OCI-LY7 (cell line): ENCODE data around the gene ZNF276. TPM values are rescaled to one million over a fixed set of nuclear protein-coding genes. Genes with fewer than 3 reads are reported as not detected.
"Not testable (repeated sequence)": the region's sequence is repeated elsewhere in the genome, so short reads cannot be mapped to it uniquely, and the experiment has no call there.

ENCODE experiments used
- BruUV-seq: library from RNA; stranded (reverse); fragments of 400-500 nt; replicated peaks from 2 replicates; lab custom pipeline; 2021; lab: Mats Ljungman, UMichigan
- CTCF ChIA-PET: fragments of 300-600 bp; sonication (Branson Sonifier 250); formaldehyde crosslinking; loops from one replicate; lab custom pipeline; 2022; ENCODE audit warnings: antibody characterized with exemption; ENCODE audit not compliant: unreplicated experiment; lab: Charles Lee
- POLR2A ChIA-PET: fragments of 300-600 bp; sonication (Branson Sonifier 250); formaldehyde crosslinking; loops from one replicate; lab custom pipeline; 2022; ENCODE audit warnings: antibody characterized with exemption; lab: Charles Lee
- DNase-seq: peaks from one replicate; pipeline ENCODE4 v3.0.0-alpha.2; 2015; ENCODE audit warnings: low spot score
- H2AFZ ChIP-seq: fragments of 200-600 bp; sonication (generic), shearing (Covaris generic); 2 replicates; pipeline ENCODE4 v1.6.1; 2014; ENCODE audit warnings: mild to moderate bottlenecking, antibody characterized with exemption, low read length, moderate library complexity
- H3K27ac ChIP-seq: fragments of 200-600 bp; sonication (generic); 2 replicates; pipeline ENCODE4 v1.5.1; 2014; ENCODE audit warnings: mixed run types, low read depth, mild to moderate bottlenecking, moderate library complexity, low read length, inconsistent platforms; ENCODE audit not compliant: poor library complexity, severe bottlenecking
- H3K36me3 ChIP-seq: fragments of 200-600 bp; sonication (generic); 2 replicates; pipeline ENCODE4 v1.6.1; 2014; ENCODE audit warnings: mild to moderate bottlenecking, antibody characterized with exemption, low read length, moderate library complexity, mixed read lengths; ENCODE audit not compliant: insufficient read depth
- H3K4me1 ChIP-seq: fragments of 200-600 bp; sonication (generic); 2 replicates; pipeline ENCODE4 v1.5.1; 2014; ENCODE audit warnings: mild to moderate bottlenecking, low read length; ENCODE audit not compliant: insufficient read depth, poor library complexity, severe bottlenecking
- H3K4me2 ChIP-seq: fragments of 200-600 bp; sonication (generic); 2 replicates; pipeline ENCODE4 v1.6.1; 2014; ENCODE audit warnings: mild to moderate bottlenecking, low read length
- H3K4me3 ChIP-seq: fragments of 200-600 bp; sonication (generic); 2 replicates; pipeline ENCODE4 v1.5.1; 2014; ENCODE audit warnings: mild to moderate bottlenecking, low read depth, low read length; ENCODE audit not compliant: poor library complexity, severe bottlenecking
- H3K79me2 ChIP-seq: fragments of 200-600 bp; sonication (generic); 2 replicates; pipeline ENCODE4 v1.6.1; 2016; ENCODE audit warnings: low read depth, mild to moderate bottlenecking, low read length, moderate library complexity, mixed read lengths; ENCODE audit not compliant: insufficient read depth
- H3K9me2 ChIP-seq: fragments of 200-600 bp; sonication (generic); 2 replicates; pipeline ENCODE4 v1.6.1; 2016; ENCODE audit warnings: mild to moderate bottlenecking, low read length, mixed read lengths; ENCODE audit not compliant: insufficient read depth
- H3K9me3 ChIP-seq: fragments of 200-600 bp; sonication (generic); 2 replicates; pipeline ENCODE4 v1.6.1; 2014; ENCODE audit warnings: mild to moderate bottlenecking, mixed run types, low read length, mixed read lengths
- H4K20me1 ChIP-seq: fragments of 200-600 bp; sonication (generic); 2 replicates; pipeline ENCODE4 v1.6.1; 2014; ENCODE audit warnings: mild to moderate bottlenecking, antibody characterized with exemption, low read length, moderate library complexity, mixed read lengths; ENCODE audit not compliant: insufficient read depth
- CTCF ChIP-seq: fragments of 200-600 bp; sonication (generic); conservative IDR thresholded peaks from 2 replicates; pipeline ENCODE4 v1.5.1; 2014; ENCODE audit warnings: mild to moderate bottlenecking, antibody characterized with exemption, low read length, moderate library complexity, mixed read lengths
- EZH2phosphoT487 ChIP-seq: fragments of 200-600 bp; sonication (generic); IDR thresholded peaks from 2 replicates; pipeline ENCODE4 v1.6.1; 2018; ENCODE audit warnings: low read depth, borderline replicate concordance, mild to moderate bottlenecking, mixed run types, antibody characterized with exemption, low read length, moderate library complexity, mixed read lengths
- intact Hi-C: fragments of 100-400 bp; cut with micrococcal nuclease; formaldehyde crosslinking; loops from one replicate; pipeline ENCODE4 v1.10.0; 2022; ENCODE audit not compliant: unreplicated experiment
- total RNA-seq, 2 experiments: library from RNA; depleted of rRNA in 1 of 2; stranded (reverse); fragments of >200 nt in 1 of 2; shearing (Covaris generic) in 1 of 2; gene quantifications; 2 replicates each; pipeline ENCODE4 v1.2.3, GENCODE V29; 2014 to 2022

Gene ZNF276
- total RNA-seq, 2 experiments from 2014 or later, result 27.4 to 30.8 TPM

- no peak overlapping the region for H3K4me3 ChIP-seq
- no peak overlapping the region for H2AFZ ChIP-seq
- POLR2A ChIA-PET, result interaction anchor here (0.6 kb wide), 1 partner anchor 175 kb away, joined by 4 read pairs; the partner anchor contains the start of gene TCF25
- BruUV-seq, result no TSS peak
- peaks cover 45% of the 10 kb centered on the region for H3K36me3 ChIP-seq
- H3K79me2 ChIP-seq, result no peaks in the 10 kb centered on the region
- H3K9me3 ChIP-seq, result no peaks in the 10 kb centered on the region
- H4K20me1 ChIP-seq, result no peaks in the 10 kb centered on the region
- DNase-seq, result no peak
- H3K4me1 ChIP-seq, result peaks cover 31% of the 10 kb centered on the region
- no peaks in the 10 kb centered on the region for H3K9me2 ChIP-seq
- CTCF ChIA-PET, result no interaction called here
- no peak overlapping the region for H3K27ac ChIP-seq
- H3K4me2 ChIP-seq, result no peak overlapping the region
- intact Hi-C loops, result no loop called here
- TF ChIP-seq EZH2phosphoT487 (no peak), CTCF (no peak)
Observed at GRCh38 chr16:89697616-89698331, 23.6 kb upstream of the ZNF276 start.

DNA sequence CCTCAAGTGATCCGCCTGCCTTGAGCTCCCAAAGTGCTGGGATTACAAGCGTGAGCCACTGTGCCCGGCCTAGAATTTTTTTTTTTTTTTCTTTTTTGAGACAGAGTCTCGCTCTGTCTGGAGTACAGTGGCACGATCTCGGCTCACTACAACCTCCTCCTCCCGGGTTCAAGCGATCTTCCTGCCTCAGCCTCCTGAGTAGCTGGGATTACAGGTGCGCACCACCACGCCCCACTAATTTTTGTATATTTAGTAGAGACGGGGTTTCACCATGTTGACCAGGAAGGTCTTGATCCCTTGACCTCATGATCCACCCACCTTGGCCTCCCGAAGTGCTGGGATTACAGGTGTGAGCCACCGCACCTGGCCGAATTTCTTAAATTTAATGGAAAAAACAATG, 22.6 kb upstream of the ZNF276 start:
- H3K9me2 ChIP-seq, intact Hi-C loops, H3K4me3 ChIP-seq, H3K4me2 ChIP-seq, H3K9me3 ChIP-seq, BruUV-seq, DNase-seq, H2AFZ ChIP-seq, CTCF ChIA-PET, H3K27ac ChIP-seq, H4K20me1 ChIP-seq, H3K79me2 ChIP-seq: not testable (repeated sequence)
- H3K36me3 ChIP-seq, result peaks cover 35% of the 10 kb centered on the region; the same call in 1 of the 2 replicates
- H3K4me1 ChIP-seq, result peaks cover 31% of the 10 kb centered on the region
- POLR2A ChIA-PET, result interaction anchor here (0.6 to 0.7 kb wide), 2 partner anchors 9 to 174 kb away, joined by 3 to 4 read pairs; partner anchors contain the start of gene TCF25

GRCh38 chr16:89699629-89700099, 21.7 kb upstream of the ZNF276 start:
- Histone ChIP-seq H3K4me1 (peaks cover 31% of the 10 kb centered on the region), H3K4me2 (peak overlapping the region; percentile 88; the same call in 1 of the 2 replicates), H3K36me3 (peaks cover 27% of the 10 kb centered on the region; the same call in 1 of the 2 replicates)
- not testable (repeated sequence) for BruUV-seq, H3K9me3 ChIP-seq, H2AFZ ChIP-seq, H4K20me1 ChIP-seq, H3K79me2 ChIP-seq, H3K27ac ChIP-seq, DNase-seq, H3K9me2 ChIP-seq, H3K4me3 ChIP-seq
- intact Hi-C loops, result loop anchor here (1.0 to 10.0 kb wide), 4 partner anchors 22 to 315 kb away; partner anchors contain the start of genes DBNDD1, MC1R and ZNF276
- ChIA-PET CTCF (interaction anchor here (0.6 kb wide), 1 partner anchor 97 kb away, joined by 3 read pairs; no protein-coding TSS in a partner anchor), POLR2A (interaction anchor here (0.6 to 0.7 kb wide), 3 partner anchors 63 to 207 kb away, joined by 3 to 4 read pairs (median 3); no protein-coding TSS in a partner anchor)
